Vagina (tissue), 2 donors: ENCODE data around the gene PLEKHM2.

ENCODE experiments used
- POLR2A ChIP-seq, 2 donors: fragments of 450-650 bp; IDR thresholded peaks; one replicate each; pipeline ENCODE4 v1.6.1; 2017; ENCODE audit warnings: antibody characterized with exemption in 2 of 2, mild to moderate bottlenecking in 2 of 2, moderate library complexity in 2 of 2
- TF ChIP-seq, protein P1 (sequence below), 3 experiments: fragments of 450-650 bp in 2 of 3; fragments of 200-600 bp in 1 of 3; sonication (generic) in 1 of 3; IDR thresholded peaks; one replicate each; pipeline ENCODE4 v1.5.1; 2017 to 2019; ENCODE audit warnings: antibody characterized with exemption in 3 of 3, mild to moderate bottlenecking in 2 of 3, moderate library complexity in 2 of 3

DNA sequence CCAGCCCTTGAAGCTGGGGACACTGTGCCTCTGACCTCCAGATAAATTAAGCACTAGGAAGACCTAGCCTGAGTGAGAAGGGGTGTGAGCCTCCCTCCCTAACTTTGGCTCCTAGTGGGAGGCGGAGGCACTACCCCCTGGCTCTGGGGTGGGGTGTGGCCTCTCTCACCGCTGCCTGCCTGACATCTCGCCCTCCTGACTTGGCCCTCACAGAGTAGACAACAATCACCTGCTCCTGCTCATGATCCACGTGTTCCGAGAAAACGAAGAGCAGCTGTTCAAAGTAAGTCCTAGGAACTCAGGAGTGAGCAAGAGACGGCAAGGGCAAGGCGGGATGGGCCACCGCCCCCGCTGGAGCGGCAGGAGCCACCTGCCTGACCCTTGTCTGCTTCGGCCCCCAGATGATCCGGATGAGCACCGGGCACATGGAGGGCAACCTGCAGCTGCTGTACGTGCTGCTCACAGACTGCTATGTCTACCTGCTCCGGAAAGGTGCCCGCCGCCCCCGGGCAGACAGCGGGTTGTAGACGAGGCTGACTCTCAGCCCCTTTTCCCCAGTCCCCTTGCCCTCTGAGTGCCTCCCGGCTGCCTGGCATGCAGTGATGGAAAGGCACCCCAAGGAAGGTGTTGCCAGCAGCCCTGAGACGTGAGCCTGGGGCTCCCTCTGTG, 43.9 kb downstream of the PLEKHM2 start:
- TF ChIP-seq, protein P1, sequence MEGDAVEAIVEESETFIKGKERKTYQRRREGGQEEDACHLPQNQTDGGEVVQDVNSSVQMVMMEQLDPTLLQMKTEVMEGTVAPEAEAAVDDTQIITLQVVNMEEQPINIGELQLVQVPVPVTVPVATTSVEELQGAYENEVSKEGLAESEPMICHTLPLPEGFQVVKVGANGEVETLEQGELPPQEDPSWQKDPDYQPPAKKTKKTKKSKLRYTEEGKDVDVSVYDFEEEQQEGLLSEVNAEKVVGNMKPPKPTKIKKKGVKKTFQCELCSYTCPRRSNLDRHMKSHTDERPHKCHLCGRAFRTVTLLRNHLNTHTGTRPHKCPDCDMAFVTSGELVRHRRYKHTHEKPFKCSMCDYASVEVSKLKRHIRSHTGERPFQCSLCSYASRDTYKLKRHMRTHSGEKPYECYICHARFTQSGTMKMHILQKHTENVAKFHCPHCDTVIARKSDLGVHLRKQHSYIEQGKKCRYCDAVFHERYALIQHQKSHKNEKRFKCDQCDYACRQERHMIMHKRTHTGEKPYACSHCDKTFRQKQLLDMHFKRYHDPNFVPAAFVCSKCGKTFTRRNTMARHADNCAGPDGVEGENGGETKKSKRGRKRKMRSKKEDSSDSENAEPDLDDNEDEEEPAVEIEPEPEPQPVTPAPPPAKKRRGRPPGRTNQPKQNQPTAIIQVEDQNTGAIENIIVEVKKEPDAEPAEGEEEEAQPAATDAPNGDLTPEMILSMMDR (IDR thresholded peaks at IDR 0.05): no peak
- TF ChIP-seq POLR2A (IDR thresholded peaks at IDR 0.05): no peak
